HG02642 (cell line): ENCODE measurements around the gene WDR7.

Experiments used
- ATAC-seq: cut with Tn5 transposase; IDR thresholded peaks from one replicate; pipeline ENCODE4 v1.9.1; 2021; ENCODE audit warnings: mild to moderate bottlenecking; ENCODE audit not compliant: unreplicated experiment, poor library complexity

WDR7 gene

DNA sequence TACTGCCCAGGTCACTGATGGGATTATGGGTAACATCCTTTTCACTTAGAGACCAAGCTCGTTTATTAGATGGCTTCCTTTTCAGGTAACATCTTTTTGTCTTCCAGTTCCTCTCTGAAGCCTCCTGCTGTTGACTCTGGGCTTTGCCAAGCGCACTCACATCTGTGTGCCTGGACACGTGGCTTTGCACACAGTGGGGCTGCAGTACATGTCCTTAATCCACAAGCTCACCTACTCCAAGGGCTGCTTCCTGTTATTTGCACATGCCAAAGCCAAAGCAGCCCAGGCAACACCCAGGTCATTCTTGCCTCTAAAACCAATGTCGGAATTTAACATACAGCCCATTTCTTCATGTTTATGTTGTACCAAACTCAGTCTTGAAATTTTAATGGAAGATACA lies 371.6 kb downstream of the WDR7 start:
- no peak for ATAC-seq

DNA sequence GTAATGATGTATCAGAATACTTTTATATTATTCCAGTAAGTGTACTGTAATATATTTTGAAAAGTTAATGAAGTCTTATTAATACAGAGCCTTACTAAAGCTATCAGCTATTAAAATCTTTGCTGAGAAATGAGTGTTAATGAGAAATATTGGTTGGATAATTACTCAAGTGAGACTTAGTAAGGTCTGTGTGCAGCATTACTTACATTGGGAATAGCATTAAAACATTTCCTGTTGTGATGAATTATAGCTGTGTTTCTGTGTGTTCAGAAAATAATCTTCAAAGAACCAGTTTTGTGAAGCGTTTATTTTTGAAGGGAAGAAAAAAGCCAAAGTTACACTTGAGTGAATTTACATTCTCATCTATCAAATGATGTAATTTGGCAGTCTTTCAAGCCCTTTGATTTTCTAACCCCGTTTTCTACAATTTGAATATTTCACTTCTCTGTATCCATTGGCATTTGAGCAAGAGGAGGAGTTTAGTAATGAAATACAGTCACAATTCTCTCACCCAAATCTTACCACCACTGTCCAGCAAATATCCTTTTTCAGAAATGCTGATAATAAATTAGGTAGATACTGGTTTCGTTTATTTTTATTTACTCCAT lies 372.2 kb downstream of the WDR7 start:
- no peak for ATAC-seq

DNA sequence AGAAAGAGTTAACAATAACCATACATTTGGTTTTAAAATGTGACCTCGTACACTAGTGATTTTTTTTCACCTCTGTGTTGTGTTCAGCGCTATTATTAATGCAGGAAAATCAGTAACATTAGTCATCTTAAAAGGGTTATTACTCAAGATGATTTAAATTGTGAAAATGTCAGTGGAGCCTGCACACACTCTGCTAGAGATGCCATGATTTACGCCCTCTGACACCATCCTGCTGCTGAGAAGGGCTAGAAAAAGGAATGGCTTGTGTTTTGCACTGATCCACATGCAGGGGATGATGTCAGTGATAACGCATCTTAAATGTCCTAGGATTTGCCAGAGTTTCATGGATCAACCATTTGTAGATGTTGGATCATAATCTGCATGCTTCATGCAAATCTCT lies 374.4 kb downstream of the WDR7 start:
- ATAC-seq, result no peak

DNA sequence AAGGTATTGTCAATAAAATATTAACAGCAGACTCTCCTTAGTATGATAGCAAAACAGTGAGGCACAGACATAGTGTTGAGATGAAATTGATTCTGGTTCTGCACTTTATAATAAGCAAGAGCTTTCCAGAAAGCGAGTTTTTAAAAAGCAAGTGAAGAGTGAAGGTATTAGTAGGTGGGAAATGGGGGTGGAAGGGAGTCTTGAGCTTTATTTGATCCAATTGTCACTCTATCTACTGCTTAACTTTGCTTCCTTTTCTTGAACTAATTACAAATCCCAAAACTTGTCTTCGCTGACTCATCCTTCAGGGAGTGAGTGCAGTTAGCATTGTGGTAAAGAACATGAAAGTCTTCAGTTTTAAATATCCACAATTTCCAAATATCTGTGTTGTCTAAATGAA lies 375.2 kb downstream of the WDR7 start:
- ATAC-seq, result no peak

DNA sequence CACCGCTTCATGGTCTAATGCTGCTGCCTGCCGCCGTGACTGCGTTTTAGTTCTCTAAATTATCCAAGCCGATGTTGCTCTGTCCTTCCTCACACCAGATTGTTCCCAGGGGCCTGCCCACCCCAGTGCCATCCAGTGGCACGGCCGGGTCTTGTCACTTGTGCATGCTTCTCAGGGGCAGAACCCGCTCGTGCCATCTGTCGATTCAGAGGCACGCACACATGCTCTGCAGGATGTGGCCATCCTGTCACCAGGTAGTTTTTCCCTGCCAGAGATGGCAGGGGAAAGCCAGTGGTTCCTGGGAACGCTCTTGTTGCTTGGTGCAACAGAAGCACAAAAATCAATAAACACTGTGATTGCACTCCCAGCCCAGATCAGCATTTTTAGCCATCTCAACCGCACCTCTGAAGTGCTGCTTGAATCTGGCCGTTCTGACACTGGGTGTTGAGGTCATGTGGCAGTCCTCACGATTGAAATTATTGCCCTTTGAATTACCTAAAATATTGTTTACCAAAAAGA lies 376.1 kb downstream of the WDR7 start:
- no peak for ATAC-seq

DNA sequence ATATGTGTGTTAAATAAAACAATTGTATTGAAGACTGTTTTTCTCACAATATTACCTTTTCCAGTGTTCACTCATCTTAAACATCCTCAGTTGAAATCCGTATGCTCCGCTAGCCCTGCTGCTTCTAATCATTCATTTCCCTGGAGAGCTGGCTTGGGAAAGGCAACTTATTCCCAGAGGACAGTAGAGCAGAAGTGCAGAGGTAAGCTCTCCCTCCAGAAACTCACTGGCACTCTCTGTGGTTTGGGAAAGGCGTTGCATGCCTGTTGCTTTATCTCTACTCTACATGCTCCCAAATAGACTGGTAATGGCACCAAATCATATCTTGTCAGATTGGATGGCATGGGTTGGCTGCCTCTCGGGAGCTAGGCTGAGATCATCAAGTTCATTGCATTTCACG lies 378.6 kb downstream of the WDR7 start:
- ATAC-seq, result no peak

DNA sequence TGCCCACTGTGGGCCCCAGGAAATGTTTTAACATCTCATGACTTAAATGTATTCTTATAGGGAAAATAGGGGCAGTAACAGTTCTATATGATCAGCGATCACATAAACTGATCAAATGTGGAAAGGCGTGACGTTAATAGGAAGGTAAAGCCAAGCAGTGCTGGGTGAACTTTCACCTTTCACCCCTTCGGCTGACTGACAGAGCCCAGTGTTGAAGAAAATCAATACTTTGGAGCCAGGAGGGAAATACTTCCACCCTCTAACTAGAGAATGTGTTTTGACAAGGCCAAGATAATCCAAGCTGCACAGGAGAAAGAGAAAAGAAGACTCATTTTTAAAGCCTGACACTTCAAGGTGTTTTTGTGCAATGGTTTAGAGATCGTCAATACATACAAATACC lies 379.3 kb downstream of the WDR7 start:
- ATAC-seq, result no peak

DNA sequence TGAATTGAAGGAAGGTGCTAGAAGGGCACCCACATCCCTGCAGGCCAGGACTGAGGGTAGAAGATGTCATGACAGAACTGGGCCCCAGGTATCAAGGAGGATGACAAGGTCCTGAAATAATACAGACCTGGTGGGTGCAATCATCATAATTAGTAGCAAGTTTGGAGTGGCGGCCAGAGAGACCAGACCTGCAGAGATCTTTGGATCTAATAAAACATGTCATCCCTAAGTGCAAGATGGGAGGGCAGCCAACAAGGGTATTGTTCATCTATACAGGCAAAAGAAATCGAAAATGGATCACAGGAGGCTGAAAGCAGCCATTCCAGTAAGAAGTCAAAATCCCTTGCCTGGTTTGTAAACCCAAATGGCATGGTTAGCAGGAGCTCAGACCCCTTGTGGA lies 384.4 kb downstream of the WDR7 start:
- no peak for ATAC-seq

DNA sequence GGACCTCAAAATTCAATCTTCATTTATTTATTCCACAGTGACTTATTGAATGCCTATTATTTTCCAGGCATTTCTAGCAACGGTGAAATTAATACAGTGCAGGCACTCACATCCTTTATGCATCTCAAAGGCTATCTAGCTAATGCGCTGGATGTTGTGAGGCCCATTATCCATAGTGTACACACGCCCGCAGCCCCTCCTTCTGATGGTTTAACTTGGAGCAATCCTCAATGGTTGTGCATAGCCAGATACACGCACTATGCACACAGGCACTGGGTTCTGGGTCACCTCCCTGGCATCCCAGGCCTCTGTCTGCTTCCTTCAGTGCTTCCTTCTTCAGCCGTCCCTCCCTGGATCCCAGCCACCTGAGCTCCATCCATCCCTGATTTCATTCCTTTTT lies 387.2 kb downstream of the WDR7 start:
- no peak for ATAC-seq

DNA sequence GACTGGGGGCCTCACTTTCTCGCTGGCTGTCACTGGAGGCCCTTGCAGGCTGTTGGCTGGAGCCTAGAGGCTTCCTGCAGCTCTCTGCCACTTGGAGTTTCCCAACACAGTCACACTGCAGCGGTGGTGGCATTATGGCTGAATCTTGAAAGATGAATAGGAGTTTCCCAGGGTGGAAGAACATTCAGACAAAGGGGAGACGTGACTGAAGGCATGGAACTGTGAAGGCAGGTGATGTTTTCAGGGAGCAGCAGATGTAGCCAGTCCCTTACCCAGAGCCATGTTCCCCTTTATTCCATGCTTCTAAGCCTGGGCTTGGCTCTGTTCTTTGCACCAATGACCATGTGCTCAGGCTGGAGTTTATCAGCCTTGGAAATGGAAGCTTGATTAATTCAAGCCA lies 389.0 kb downstream of the WDR7 start:
- ATAC-seq, result no peak

DNA sequence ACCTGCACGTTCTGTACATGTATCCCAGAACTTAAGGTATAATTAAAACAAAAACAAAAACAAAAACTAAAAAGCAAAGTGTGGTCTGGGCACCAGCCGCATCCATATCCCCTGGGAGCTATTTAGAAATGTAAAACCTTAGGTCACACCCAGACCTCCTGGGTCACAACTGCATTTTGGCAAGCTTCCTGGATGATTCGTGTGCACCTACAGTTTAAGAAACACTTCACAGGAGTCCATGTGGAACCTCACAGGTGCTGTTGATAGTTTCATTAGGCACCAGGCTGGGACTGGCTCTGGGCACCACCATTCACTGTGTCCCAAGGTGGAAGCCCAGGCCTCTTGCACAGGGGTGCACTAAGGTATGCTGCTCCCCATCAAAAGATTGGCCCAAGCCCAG lies 392.1 kb downstream of the WDR7 start:
- no peak for ATAC-seq

DNA sequence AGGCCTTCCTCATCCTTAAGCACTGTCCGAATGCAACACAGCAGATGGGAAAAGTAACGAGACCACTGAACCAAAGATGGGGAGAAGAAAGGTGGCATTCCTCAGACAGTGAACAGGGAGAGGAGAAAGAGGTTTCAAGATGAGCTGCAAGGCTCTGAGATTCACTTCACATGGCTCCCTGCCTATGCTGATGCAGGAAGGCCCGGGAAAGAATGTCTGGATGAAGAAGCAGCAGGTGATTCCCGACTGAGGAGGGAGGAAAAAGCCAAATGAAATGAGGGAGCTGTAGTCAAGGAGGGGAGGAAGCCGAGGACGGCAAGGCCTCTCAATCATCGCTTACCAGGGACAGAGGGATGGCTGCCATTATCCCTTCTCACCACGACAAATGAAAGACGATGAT lies 397.2 kb downstream of the WDR7 start:
- ATAC-seq, result no peak

DNA sequence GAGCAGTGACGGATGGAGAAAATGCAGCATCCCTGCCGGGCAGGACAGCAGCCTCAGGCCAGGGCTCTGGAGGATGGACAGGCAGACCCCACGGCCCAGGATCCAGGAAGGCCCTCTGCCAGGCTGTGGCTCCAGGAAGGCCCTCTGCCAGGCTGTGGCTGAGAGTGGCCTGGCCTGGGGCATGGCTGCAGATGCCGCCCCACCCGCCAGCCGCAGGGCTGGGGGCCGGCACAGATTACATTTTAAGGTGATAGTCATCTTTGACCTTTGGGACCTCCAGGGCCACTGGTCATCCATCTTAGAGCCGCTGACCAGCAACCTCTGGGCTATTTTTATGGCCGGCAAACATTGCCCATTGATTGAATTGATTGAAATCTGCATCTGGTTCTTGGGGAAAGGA lies 397.7 kb downstream of the WDR7 start:
- no peak for ATAC-seq

DNA sequence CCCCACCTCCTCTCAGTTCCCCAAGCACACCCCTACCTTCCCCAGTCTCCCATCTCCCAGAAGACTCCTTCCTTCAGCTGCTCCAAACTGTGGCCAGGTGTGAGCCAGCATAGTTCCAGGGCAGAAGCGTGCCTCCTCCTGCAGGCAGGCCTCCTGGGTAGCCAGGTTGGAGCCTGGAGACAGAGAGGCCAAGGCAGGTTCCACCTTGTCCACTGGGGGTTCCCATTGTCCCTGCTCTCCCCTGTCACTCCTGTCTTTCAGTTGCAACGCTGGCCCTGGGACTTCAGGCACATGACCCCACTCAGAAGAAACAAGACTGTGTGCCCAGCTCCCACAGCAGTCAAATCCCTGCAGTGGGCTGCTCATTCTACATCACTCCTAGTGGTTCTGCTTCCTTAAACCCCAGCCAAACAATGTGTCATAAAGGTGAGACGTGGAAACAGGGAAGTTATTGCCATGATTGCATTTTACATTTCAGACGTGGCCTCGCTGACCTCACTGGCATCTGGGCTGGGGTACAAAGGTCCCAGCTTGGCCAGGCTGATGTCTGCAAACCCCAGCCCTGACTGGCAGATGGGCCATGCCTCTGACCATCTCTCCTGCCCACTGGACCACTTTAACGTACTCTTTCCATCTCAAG lies 399.3 kb downstream of the WDR7 start:
- no peak for ATAC-seq

DNA sequence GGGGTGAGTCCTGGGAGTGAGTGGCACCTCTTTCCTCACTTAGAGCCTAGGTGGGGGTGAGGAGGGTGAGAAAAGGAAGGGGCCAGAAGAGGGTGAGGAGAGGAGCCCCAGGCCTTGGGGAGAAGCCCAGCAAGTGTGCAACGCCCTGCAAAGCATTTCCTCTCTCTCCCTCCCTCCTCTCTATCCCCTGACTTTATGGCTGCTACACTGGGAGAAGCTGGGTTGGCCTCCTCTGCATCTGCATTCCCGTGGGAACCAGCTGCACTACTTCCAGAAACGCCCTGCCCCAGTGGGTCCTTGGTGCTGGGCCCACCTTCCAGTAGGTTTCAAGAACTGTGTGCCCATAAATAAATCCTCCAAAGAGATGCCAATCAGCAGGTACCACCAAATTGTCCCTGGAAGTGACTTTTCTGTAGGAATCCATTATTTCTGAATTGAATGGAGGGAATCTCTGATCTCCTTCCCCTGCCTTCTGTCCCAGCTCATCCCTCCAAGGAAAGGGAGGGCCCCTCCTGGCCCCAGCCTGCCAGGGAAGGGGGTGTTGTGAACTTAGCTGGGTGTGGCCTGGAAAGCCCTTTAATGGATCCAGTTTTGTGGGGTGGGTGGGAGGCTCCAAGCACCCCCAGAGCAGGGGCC lies 400.0 kb downstream of the WDR7 start:
- no peak for ATAC-seq

DNA sequence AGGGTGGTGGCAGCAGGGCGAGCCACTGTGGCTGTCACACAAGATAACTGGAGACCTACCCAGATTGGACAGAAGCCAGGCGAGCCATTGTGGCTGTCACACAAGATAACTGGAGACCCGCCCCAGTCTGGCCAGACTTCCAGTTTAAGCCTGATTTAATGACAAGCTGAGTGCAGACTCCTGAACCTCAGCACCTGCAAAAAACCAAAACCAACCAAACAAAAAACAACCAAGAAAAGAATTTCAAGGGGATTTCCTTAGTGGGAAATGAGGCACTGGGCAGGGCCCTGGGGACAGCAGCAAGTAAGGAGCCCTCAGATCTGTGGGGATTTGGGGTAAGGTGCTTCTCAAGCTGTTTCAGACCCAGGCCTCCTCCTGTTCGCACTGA lies 400.5 kb downstream of the WDR7 start:
- ATAC-seq, result peak; percentile 81

DNA sequence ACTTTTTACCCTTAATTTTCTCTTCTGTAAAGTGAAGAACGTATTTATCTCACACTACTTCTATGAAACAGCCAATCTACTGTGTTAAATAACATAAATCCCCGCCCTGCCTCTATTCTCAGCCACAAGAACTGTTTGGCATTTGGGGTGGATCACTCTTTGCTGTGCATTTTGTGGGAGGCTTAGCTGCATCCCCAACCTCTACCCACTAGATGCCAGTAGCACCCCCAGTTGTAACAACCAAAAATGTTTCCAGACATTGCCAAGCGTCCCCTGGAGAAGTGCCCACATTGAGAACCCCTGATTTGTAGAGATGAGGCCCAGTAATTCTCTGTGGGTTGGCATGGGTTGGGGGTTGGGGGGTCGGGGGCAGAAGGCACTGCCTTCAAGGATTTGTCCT lies 401.0 kb downstream of the WDR7 start:
- ATAC-seq, result no peak

DNA sequence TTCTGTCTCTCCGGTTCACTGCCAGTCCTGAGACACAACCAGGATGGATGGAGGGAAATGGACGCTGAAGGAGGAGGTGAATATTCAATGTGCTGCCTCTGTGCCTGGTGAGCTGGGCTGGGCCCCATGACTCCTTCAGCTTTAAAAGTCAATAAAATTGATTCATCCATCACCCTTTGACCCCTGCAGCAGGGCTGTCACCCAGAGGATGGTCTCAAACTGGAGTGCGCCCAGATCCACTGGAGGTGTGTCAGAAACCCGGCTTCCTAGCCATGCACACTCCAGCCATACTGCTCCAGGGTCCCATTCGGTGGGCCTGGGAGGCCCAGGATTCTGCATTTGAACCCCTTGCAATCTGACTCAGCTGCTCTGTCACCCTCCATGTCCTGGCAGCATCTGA lies 401.6 kb downstream of the WDR7 start:
- ATAC-seq, result no peak

DNA sequence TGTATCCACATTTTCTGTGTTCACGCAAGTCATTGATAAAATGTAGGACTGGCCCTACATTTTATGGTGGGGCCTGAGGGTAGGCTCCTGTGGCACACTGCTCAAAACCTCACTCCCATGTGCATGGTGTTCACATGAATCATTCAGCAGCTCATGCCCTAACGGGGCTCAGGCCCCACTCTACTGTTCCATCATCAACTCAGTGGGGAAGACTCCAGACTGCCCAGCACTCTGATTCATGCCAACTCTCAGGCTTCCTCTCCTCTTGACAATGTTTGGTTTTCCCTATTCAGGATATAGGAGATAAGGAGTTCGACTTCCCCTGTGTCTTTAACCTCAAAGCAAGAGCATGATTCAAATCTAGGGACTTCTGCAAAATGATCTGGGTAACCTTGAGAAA lies 403.7 kb downstream of the WDR7 start:
- no peak for ATAC-seq

DNA sequence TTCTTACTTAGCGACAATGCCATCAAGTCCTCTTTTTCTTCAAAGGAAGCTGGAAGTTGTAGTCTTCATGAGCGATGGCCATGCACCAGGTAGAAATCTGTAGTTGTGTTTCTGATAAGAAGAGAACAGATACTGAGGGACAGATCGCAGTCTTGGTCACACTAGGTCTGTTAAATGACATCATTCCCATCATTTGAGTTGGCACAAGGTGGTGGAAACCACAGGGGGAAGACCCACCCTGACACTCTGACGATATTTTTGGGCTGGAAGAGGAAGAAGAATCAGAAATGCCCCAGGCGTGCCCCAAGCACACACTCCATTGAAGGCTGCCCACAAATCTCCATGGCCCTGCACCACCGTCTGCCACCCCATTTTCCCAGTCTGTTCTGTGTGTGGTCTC lies 406.7 kb downstream of the WDR7 start:
- peak; percentile 52 for ATAC-seq

DNA sequence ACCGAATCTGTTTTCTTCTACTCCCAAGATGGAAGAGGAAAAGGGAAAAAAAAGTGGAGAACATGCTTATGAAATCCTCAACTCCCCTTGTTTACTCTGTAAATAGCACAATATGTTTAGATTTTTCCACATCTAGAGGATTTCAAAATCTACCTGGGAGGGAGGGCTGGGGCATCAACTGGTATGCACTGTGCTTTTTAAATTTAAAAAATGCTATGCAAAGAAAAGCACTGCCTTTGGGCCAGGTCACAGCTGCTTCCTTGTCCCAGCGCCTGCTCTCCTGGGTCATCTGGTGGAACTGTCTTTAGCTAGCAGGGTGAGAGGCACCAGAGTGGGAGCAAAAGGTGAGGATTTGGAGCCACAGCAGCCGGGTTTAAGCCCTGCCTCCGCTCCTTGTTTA lies 407.6 kb downstream of the WDR7 start:
- ATAC-seq, result no peak

DNA sequence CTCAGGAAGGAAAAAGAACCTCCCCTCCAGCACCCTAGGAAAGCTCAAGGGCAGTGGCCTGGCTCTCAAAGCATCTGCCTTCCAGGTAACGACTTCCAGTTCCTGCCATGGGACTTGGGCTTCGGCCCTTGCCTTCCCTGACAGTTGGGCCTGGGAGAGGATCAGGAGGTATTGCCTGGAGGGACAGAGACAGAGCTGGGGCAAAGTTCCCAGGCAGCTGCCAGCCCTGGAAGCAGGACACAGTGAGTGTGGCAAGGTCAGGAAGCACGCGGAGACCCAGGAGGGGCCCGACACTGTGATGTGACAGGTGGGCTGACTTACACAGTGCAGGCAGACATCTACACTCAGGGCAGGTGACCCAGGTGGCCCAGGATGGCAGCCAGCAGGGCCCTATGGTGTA lies 408.2 kb downstream of the WDR7 start:
- ATAC-seq, result no peak
